ENCODE results near the gene PTPRN2. TPM values are rescaled to one million over a fixed set of nuclear protein-coding genes. Genes with fewer than 3 reads are reported as not detected.

The PTPRN2 gene
- total and polyA plus RNA-seq, 2 of the 8 experiments (the other 6 are each of a cell fraction or from before 2014, with no cell fraction given), result 2.6 to 4.5 TPM

GRCh38 chr7:157519246-157519645 lies 1068.4 kb downstream of the PTPRN2 start:
- H2BK5ac ChIP-seq (ENCODE audit: low read depth, low read length), result no peak overlapping the region
- CTCF ChIA-PET (ENCODE audit: partially characterized antibody), result interaction anchor here (1.2 to 1.9 kb wide), 3 partner anchors 19 to 273 kb away, joined by 3 to 7 read pairs (median 3); no protein-coding TSS in a partner anchor

More at GRCh38 chr7:157519246-157519645, 1068.4 kb downstream of the PTPRN2 start:
- Histone ChIP-seq H2BK120ac (replicated peaks; ENCODE audit: low read depth, low read length) (no peak overlapping the region), H3K4me3 (ENCODE audit: extremely low read depth in 1 of 4, insufficient read depth in 2 of 4, low read depth in 3 of 4, low read length in 4 of 4) (no peak overlapping the region), H4K20me1 (replicated peaks in 1 of 2; ENCODE audit: control insufficient read depth in 1 of 2, insufficient read depth in 2 of 2, low read length in 2 of 2) (no peaks in the 10 kb centered on the region), H3K27ac (ENCODE audit: low read depth, low read length) (no peak overlapping the region), H3K4me1 (replicated peaks in 1 of 4; ENCODE audit: control insufficient read depth in 3 of 4, insufficient read depth in 4 of 4, low read length in 3 of 4) (peaks cover 0 to 2% (median 0%) of the 10 kb centered on the region in 4 experiments; a peak in 2 of 7 replicates), H4K5ac (ENCODE audit: insufficient read length, low read depth, low read length) (no peak overlapping the region), H2BK20ac (ENCODE audit: low read length) (no peak overlapping the region), H3K9me3 (ENCODE audit: insufficient read depth in 2 of 2, low read depth in 1 of 2, low read length in 1 of 2) (no peaks in the 10 kb centered on the region), H3K18ac (ENCODE audit: extremely low read depth, low read length) (no peak overlapping the region), H3K4me2 (ENCODE audit: insufficient read depth in 1 of 2, low read depth in 2 of 2, low read length in 2 of 2) (no peak overlapping the region), H3K79me2 (ENCODE audit: control insufficient read depth in 1 of 2, insufficient read depth in 2 of 2, low read length in 2 of 2) (no peaks in the 10 kb centered on the region), H3K79me1 (ENCODE audit: low read depth, low read length) (peaks cover 3% of the 10 kb centered on the region; the same call in 1 of the 2 replicates), H3K23me2 (ENCODE audit: low read depth, low read length) (no peaks in the 10 kb centered on the region), H3K4ac (replicated peaks; ENCODE audit: insufficient read length, low read depth, low read length) (no peak overlapping the region), H2AK5ac (ENCODE audit: low read depth, low read length) (no peak overlapping the region), H4K91ac (replicated peaks; ENCODE audit: insufficient read length, low read length) (no peak overlapping the region), H3K14ac (ENCODE audit: insufficient read length) (no peak overlapping the region), H3K9ac (replicated peaks in 1 of 4; ENCODE audit: extremely low read depth in 1 of 4, low read depth in 3 of 4, low read length in 3 of 4) (no peak overlapping the region), H4K8ac (ENCODE audit: extremely low read depth, insufficient read depth, low read length) (no peak overlapping the region), H3K23ac (ENCODE audit: insufficient read length) (no peak overlapping the region), H3K36me3 (ENCODE audit: control insufficient read depth in 2 of 4, insufficient read depth in 4 of 4, low read length in 3 of 4) (no peaks in the 10 kb centered on the region), H2BK12ac (ENCODE audit: low read depth, low read length) (no peak overlapping the region), H3K56ac (replicated peaks; ENCODE audit: insufficient read length, low read depth, low read length) (no peak overlapping the region), H3K27me3 (replicated peaks in 1 of 4; ENCODE audit: control insufficient read depth in 3 of 4, extremely low read depth in 1 of 4, insufficient read depth in 3 of 4, low read length in 3 of 4) (no peaks in the 10 kb centered on the region), H2AFZ (ENCODE audit: low read length) (no peak overlapping the region), H2BK15ac (ENCODE audit: low read length) (no peak overlapping the region)
- POLR2A ChIA-PET (ENCODE audit: partially characterized antibody), result no interaction called here
- FAIRE-seq (no peak), DNase-seq (ENCODE audit: low read depth in 1 of 2, low spot score in 2 of 2) (no peak)
- no peak for TF ChIP-seq BACH1 (IDR thresholded peaks at IDR 0.05; ENCODE audit: low read length)
- no peak for TF ChIP-seq BRCA1 (IDR thresholded peaks at IDR 0.05; ENCODE audit: low read depth, low read length)
- TF ChIP-seq RAD21 (IDR thresholded peaks at IDR 0.05 in 1 of 2, conservative IDR thresholded peaks at IDR 0.05 in 1 of 2; ENCODE audit: low read depth in 2 of 2, low read length in 2 of 2), result no peak
- no peak for TF ChIP-seq GABPA (IDR thresholded peaks at IDR 0.05; ENCODE audit: borderline replicate concordance, insufficient read depth, low read length)
- TF ChIP-seq KDM5A (IDR thresholded peaks at IDR 0.05; ENCODE audit: low read length), result no peak
- no peak for TF ChIP-seq CREB1 (IDR thresholded peaks at IDR 0.05)
- 91% methylated on average over 10 of the region's 10 CpGs; no CpG with 5 or more reads in 1 of the 2 experiments for WGBS, 2 experiments (ENCODE audit: extremely low coverage in 1 of 2, insufficient coverage in 1 of 2, insufficient read length in 1 of 2, insufficient replicate concordance in 2 of 2, low coverage in 1 of 2, low lambda C conversion rate in 2 of 2, missing lambda C conversion rate in 1 of 2)

All from H1 (cell line).